ENCODE measurements around the gene PRTFDC1. TPM values are rescaled to one million over a fixed set of nuclear protein-coding genes. Genes with fewer than 3 reads are reported as not detected.

PRTFDC1 gene
- total and polyA plus RNA-seq, 2 of the 8 experiments (the other 6 are each of a cell fraction or from before 2014, with no cell fraction given), result 5.9 to 6.6 TPM

- TF ChIP-seq PHF8 (conservative IDR thresholded peaks at IDR 0.05; ENCODE audit: low read depth, low read length), result no peak
Measured at GRCh38 chr10:24998044-24998443, 45.6 kb upstream of the PRTFDC1 start (continued).

GRCh38 chr10:24995072-24995471 is 42.7 kb upstream of the PRTFDC1 start:
- H2BK20ac ChIP-seq (ENCODE audit: low read length), result no peak overlapping the region
- no peak overlapping the region for H2BK12ac ChIP-seq (ENCODE audit: low read depth, low read length)
- no peaks in the 10 kb centered on the region for H3K36me3 ChIP-seq (ENCODE audit: control insufficient read depth in 2 of 4, insufficient read depth in 4 of 4, low read length in 3 of 4)
- H2BK15ac ChIP-seq (ENCODE audit: low read length), result no peak overlapping the region
- no peak overlapping the region for H3K4me3 ChIP-seq (ENCODE audit: extremely low read depth in 1 of 4, insufficient read depth in 2 of 4, low read depth in 3 of 4, low read length in 4 of 4)
- no peaks in the 10 kb centered on the region for H3K79me1 ChIP-seq (ENCODE audit: low read depth, low read length)
- H3K9ac ChIP-seq (replicated peaks in 1 of 4; ENCODE audit: extremely low read depth in 1 of 4, low read depth in 3 of 4, low read length in 3 of 4), result no peak overlapping the region
- CTCF ChIA-PET (ENCODE audit: partially characterized antibody), result interaction anchor here (0.5 kb wide), 1 partner anchor 1497 kb away, joined by 4 read pairs; no protein-coding TSS in a partner anchor
- no peaks in the 10 kb centered on the region for H4K20me1 ChIP-seq (replicated peaks in 1 of 2; ENCODE audit: control insufficient read depth in 1 of 2, insufficient read depth in 2 of 2, low read length in 2 of 2)
- H4K5ac ChIP-seq (ENCODE audit: insufficient read length, low read depth, low read length), result no peak overlapping the region
- no peaks in the 10 kb centered on the region for H3K27me3 ChIP-seq (replicated peaks in 1 of 4; ENCODE audit: control insufficient read depth in 3 of 4, extremely low read depth in 1 of 4, insufficient read depth in 3 of 4, low read length in 3 of 4)
- FAIRE-seq (no peak), DNase-seq (ENCODE audit: low read depth in 1 of 2, low spot score in 2 of 2) (no peak)
- no peak overlapping the region for H3K4ac ChIP-seq (replicated peaks; ENCODE audit: insufficient read length, low read depth, low read length)
- H4K91ac ChIP-seq (replicated peaks; ENCODE audit: insufficient read length, low read length), result no peak overlapping the region
- no peak overlapping the region for H3K23ac ChIP-seq (ENCODE audit: insufficient read length)
- no peaks in the 10 kb centered on the region for H3K79me2 ChIP-seq (ENCODE audit: control insufficient read depth in 1 of 2, insufficient read depth in 2 of 2, low read length in 2 of 2)
- no peak overlapping the region for H4K8ac ChIP-seq (ENCODE audit: extremely low read depth, insufficient read depth, low read length)
- H2AFZ ChIP-seq (ENCODE audit: low read length), result no peak overlapping the region
- TF ChIP-seq RNF2 (IDR thresholded peaks at IDR 0.05; ENCODE audit: borderline replicate concordance, low read depth, low read length, missing control alignments, poor library complexity, severe bottlenecking) (no peak), CHD2 (IDR thresholded peaks at IDR 0.05; ENCODE audit: low read length) (no peak), KDM5A (IDR thresholded peaks at IDR 0.05; ENCODE audit: low read length) (no peak), EZH2 (IDR thresholded peaks at IDR 0.05; ENCODE audit: low read depth, low read length, severe bottlenecking) (no peak), SP1 (IDR thresholded peaks at IDR 0.05; ENCODE audit: low read depth, low read length) (no peak), GABPA (IDR thresholded peaks at IDR 0.05; ENCODE audit: borderline replicate concordance, insufficient read depth, low read length) (no peak), TBP (IDR thresholded peaks at IDR 0.05; ENCODE audit: low read depth, low read length) (no peak), EP300 (IDR thresholded peaks at IDR 0.05; ENCODE audit: borderline replicate concordance in 1 of 2, low read depth in 2 of 2, low read length in 2 of 2) (no peak), ZNF274 (IDR thresholded peaks at IDR 0.05; ENCODE audit: borderline replicate concordance, extremely low read depth, low read length) (no peak), CEBPB (IDR thresholded peaks at IDR 0.05; ENCODE audit: low read depth, low read length) (no peak), SIX5 (IDR thresholded peaks at IDR 0.05; ENCODE audit: low read depth, low read length) (no peak)
- H3K18ac ChIP-seq (ENCODE audit: extremely low read depth, low read length), result no peak overlapping the region
- no peak overlapping the region for H3K14ac ChIP-seq (ENCODE audit: insufficient read length)
- no peaks in the 10 kb centered on the region for H3K23me2 ChIP-seq (ENCODE audit: low read depth, low read length)
- H3K9me3 ChIP-seq (ENCODE audit: insufficient read depth in 2 of 2, low read depth in 1 of 2, low read length in 1 of 2), result no peaks in the 10 kb centered on the region
- POLR2A ChIA-PET (ENCODE audit: partially characterized antibody), result no interaction called here
- H2BK5ac ChIP-seq (ENCODE audit: low read depth, low read length), result no peak overlapping the region
- no peaks in the 10 kb centered on the region for H3K4me1 ChIP-seq (replicated peaks in 1 of 4; ENCODE audit: control insufficient read depth in 3 of 4, insufficient read depth in 4 of 4, low read length in 3 of 4)
- H3K56ac ChIP-seq (replicated peaks; ENCODE audit: insufficient read length, low read depth, low read length), result no peak overlapping the region
- no peak overlapping the region for H3K27ac ChIP-seq (ENCODE audit: low read depth, low read length)
- H3K4me2 ChIP-seq (ENCODE audit: insufficient read depth in 1 of 2, low read depth in 2 of 2, low read length in 2 of 2), result no peak overlapping the region
- H2AK5ac ChIP-seq (ENCODE audit: low read depth, low read length), result no peak overlapping the region
- no peak overlapping the region for H2BK120ac ChIP-seq (replicated peaks; ENCODE audit: low read depth, low read length)

All from H1 (cell line).